ENCODE data around the gene ATAD3B.
"Not testable (repeated sequence)": the region's sequence is repeated elsewhere in the genome, so short reads cannot be mapped to it uniquely, and the experiment has no call there.

ATAD3B gene, protein sequence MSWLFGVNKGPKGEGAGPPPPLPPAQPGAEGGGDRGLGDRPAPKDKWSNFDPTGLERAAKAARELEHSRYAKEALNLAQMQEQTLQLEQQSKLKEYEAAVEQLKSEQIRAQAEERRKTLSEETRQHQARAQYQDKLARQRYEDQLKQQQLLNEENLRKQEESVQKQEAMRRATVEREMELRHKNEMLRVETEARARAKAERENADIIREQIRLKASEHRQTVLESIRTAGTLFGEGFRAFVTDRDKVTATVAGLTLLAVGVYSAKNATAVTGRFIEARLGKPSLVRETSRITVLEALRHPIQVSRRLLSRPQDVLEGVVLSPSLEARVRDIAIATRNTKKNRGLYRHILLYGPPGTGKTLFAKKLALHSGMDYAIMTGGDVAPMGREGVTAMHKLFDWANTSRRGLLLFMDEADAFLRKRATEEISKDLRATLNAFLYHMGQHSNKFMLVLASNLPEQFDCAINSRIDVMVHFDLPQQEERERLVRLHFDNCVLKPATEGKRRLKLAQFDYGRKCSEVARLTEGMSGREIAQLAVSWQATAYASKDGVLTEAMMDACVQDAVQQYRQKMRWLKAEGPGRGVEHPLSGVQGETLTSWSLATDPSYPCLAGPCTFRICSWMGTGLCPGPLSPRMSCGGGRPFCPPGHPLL

GRCh38 chr1:1471389-1472052 is at the start of gene ATAD3B:
Gene ATAD3B (plus strand): TSS chr1:1471765. CDS start chr1:1471885, 120 bp downstream.
- peak; percentile 91 to 93 for DNase-seq

DNA sequence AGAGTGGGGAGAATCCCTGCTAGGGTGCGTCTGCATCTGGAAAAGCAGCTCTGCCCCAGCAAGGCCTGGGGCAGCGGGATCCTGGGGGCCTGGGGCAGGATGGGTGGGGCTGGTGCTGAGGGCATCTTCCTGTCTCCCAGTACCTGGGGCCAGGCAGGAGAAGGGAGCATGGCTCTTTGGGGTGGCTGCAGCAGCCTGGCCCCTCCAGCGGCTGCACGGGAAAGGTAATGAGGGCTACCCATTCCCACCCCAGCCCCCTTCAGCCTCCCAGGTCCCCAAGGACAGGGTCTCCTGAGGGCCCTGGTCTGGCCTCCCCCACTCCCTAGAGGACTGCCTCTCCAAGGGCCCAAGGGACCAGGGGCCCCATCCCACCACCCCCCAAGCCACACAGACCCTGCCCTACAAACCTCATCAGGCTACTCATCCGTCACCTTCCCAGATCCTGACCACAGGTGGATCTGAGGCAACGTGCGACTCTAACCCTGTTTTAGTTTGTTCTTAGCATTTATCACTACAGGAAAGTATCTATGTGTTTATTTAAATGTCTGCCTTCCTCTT is 49.6 kb upstream of the ATAD3B start:
- DNase-seq: no peak

DNA sequence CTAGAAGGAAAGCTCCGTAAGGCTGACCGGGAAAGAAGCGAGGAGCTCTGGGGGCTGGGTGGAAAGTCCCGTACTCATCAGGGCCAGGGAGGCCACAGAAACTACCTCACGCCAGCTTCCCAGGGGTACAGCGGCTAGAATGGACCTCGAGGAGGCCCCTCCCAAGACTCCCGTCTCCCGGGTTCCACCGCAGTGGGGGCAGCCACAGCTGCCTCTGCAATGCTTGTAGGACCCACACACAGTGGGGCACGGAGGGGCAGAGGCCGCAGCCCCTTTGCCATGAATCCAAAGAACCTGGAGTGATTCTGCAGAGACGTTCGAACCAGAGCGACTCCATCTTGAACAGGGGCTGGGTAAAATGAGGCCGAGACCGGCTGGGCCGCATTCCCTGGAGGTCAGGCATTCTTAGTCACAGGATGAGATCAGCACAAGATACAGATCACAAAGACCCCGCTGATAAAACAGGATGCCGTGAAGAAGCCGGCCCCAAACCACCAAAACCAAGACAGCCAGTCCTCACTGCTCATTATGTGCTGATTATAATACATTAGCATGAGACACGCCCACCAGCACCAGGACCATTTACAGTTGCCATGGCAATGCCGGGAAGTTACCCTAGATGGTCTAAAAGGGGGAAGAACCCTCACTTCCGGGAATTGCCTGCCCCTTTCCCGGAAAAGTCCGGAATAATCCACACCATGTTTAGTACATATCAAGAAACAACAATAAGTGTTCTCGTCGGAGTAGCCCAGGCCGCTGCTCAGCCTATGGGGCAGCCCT is 48.9 kb upstream of the ATAD3B start:
- DNase-seq: no peak

DNA sequence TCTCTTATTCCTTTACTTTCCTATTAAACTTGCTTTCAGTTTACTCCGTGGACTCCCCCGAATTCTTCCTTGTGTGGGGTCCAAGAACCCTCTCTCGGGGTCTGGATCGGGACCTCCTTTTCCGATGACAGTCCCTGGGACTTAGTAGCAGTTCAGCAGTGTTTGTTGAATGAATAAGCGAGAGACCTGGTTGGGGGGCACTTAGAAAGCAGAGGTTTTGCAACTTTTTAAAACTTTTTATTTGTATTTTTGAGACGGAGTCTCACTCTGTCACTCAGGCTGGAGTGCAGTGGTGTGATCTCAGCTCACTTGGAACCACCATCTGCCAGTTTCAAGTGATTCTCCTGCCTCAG is 48.3 kb upstream of the ATAD3B start:
- no peak for DNase-seq

DNA sequence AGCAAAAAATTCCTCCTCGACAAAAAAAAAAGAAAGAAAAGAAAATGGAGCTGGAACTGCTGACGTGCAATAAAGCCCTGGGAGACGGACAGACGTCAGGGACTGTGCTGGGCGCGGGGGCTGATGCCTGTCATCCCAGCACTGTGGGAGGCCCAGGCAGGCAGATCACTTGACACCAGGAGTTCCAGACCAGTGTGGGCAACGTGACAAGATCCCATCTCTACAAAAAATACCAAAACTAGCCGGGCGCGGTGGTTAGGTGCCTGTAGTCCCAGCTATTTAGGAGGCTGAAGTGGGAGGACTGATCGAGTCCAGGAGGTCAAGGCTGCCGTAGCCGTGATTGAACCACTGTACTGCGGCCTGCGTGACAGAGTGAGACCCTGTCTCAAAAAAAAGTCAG is 46.9 kb upstream of the ATAD3B start:
- DNase-seq: no peak

- DNase-seq: no peak
These were observed 46.2 kb upstream of the ATAD3B start for GRCh38 chr1:1425426-1425752.

DNA sequence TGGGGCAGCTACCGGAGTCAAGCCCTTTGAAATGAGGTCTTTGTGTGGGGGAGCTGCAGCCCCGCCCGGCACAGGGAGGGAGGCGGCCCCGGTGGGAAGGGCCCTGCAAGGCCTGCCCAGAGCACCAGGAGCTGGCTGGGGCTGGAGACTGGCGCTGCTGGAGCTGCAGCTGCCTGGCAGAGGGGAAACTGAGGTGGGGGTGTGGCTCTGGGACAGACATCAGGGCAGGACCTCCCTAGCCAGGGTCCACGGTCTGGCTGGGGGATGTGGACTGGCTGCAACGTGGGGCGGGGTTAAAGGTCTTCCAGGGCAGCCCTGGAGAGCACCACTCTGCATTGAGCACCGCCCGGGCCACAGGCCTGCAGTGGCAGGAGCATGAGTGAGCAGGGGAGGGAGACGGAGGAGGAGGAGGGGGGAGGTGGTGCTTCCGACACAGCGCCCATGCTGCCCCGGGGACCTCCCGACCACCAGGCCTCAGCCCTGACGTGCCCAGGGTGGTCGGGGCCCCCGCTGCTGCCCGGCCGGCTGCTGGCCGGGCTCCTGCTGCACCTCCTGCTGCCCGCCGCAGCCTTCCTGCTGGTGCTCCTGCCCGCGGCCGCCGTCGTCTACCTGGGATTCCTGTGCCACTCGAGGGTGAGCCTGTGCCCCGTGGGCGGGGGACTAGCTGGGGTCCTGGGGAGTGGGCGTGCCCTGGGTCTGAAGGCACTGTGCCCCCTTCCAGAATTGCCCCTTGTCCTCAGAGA is 45.6 kb upstream of the ATAD3B start:
- no peak for DNase-seq

DNA sequence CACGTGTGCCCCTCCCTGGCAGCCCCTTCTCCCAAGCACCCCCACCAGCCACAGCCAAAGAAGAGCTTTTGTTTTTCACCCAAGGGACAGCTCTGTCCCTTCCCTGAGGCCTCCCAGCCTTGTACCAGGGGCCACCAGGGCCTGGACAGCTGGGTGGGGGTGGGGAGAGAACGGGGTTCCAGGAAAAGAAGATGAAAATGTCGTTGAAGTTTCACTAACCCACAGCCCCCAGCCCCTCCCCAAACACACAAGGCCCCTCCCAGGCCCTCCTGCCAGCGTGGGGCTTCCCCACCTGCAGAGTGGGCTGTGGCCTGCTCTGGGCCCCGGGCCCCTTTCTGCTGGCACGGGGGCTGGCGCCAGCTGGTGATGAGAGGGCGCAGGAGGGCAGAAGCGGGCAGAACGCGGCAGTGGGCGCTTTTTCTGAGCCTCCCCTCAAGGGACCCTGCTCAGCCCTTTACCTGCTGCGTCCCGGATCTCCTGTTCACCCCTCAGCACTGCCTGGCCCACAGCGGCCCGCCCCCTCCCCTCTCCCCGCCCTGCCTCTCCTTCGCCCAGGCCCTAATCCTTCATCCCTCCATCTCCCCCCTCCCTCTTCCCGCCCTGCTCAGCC is 45.0 kb upstream of the ATAD3B start:
- no peak for DNase-seq

GRCh38 chr1:1427106-1427819 is 44.3 kb upstream of the ATAD3B start:
- DNase-seq: no peak

DNA sequence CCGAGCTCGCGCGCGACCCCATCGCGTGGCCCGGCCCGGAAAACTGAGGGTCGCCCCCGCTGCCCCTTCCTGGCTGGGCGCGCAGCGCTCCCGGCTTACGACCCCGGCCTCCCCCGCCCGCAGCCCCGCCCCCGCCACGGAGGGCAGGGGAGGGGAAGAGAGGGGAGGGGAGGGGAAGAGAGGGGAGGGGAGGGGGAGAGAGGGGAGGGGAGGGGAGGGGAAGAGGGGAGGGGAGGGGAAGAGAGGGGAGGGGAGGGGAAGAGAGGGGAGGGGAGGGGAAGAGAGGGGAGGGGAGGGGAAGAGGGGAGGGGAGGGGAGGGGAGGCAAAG is 43.8 kb upstream of the ATAD3B start:
- DNase-seq: no peak

DNA sequence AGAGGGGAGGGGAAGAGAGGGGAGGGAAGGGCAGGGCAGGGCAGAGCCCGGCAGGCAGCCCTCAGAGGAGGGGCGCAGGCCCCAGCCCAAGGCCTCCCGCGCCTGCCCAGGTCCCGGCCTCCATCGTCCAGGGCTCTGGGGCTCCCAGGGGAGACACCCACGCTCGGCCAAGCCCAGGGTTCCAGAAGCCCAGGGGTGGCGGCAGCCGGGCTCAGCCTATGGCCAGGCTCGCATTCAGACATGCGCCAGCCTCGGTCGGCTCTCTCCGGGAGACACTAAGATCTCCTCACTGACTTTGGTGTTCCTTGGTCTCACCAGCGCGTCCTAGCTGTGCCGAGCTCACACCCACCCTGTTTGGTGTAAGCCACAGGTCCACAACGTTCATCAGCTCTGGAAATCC is 43.4 kb upstream of the ATAD3B start:
- no peak for DNase-seq

GRCh38 chr1:1428967-1429366 is 42.6 kb upstream of the ATAD3B start:
- DNase-seq: not testable (repeated sequence)

GRCh38 chr1:1429671-1430073 is 41.9 kb upstream of the ATAD3B start:
- DNase-seq: no peak

DNA sequence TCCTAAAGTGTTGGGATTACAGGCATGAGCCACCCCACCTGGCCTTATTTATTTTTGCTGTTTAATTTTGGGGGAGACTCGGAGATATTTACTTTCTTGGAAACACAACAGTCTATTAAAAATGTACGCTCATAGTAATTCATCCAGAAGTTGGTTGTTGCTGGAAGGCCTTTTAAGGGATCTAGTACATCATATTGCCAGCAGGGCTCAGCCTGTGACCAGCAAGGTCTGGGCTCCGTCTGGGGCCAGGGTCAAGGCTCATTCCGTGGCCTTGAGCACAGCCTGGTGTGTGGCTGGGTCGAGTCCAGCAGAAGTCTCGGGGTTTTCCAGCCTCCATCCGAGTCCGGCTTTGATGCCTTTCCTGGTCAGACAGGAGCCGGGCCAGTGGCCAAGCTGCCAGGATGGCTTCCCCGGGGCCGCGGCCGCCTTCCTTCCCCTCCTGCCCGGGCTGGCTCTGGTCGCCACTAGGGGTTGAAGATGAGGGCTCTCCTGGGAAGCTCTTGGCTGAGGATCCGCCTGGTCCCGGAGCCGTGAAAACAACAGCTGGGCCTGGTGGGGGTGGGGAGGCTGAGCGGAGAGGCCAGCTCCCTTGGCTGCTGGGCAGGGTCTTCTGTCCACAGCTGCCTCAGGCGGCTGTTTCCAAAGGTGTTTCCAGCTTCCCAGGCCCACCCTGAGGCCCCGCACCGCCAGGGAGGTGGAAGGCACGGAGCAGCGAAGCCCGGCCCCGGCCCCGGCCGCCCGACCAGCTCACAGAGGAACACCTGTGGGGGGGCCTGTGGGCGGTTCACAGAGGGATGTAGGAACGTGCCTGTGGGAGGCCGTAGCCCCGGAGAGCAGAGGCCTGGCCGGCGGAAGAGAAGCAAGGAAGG is 41.2 kb upstream of the ATAD3B start:
- no peak for DNase-seq

GRCh38 chr1:1430992-1431844 is 40.3 kb upstream of the ATAD3B start:
- no peak for DNase-seq

DNA sequence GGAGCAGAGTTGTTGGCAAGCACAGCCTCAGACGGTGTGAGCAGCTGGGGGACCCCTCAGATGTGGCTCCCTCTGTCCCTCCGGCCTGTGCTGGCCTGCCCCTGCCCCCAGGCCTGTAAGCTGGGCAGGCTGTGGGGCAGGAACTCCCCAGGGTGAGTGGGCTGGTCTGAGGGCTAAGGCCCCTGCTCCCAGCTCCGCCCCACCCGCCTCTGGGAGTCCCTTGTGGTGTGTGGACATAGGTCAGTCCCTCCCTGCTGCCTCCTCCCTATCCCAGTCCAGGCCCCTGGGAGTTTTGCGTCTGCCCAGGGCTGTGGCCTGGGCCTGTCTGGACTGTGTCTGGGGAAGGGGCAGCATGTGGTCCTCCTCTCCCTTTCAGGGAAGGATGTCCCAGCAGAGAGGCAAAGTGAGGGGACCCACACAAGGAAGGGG is 39.7 kb upstream of the ATAD3B start:
- no peak for DNase-seq

GRCh38 chr1:1432274-1432950 is 39.2 kb upstream of the ATAD3B start:
- no peak for DNase-seq

GRCh38 chr1:1432951-1433803 is 38.4 kb upstream of the ATAD3B start:
- DNase-seq: no peak
